Daoy (cell line): ENCODE data around the gene CMTM5. TPM values are rescaled to one million over a fixed set of nuclear protein-coding genes. Genes with fewer than 3 reads are reported as not detected.
"Not testable (repeated sequence)": the region's sequence is repeated elsewhere in the genome, so short reads cannot be mapped to it uniquely, and the experiment has no call there.

Experiments used
- DNase-seq: peaks from one replicate; pipeline ENCODE4 v3.0.0-alpha.2; 2015; ENCODE audit warnings: low read depth
- total RNA-seq: library from RNA; depleted of rRNA; stranded (reverse); fragments of >200 nt; shearing (Covaris generic); gene quantifications from 2 replicates; pipeline ENCODE4 v1.2.3, GENCODE V29; 2014

The CMTM5 gene
- total RNA-seq, 1 experiment from 2014 or later, result not detected

DNA sequence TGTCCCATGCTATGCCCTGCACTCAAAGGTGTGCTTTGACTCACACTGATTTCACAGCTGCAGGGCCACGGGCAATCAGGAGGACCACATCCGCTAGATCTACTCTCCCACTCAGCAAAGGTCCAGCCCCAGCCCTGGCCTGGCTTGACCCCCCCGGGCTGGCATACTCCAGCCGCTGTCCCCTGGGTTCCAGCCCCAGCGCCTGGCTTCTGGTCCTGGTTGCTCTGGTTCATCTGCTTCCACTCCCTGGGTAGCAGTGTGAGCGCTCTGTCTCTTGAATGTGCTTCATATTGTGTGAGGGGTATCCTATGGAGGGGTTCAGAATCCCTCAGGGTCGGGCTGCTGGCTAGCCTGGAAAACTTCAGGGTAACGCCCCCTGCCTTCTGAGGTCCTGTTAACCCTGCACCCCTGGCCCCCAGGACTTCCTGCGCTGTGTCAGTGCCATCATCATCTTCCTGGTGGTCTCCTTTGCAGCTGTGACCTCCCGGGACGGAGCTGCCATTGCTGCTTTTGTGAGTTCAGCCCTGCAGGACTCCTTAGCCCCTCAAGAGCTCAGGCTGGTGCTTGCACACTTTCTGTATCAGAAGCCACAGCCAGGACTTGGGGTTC, 1.9 kb downstream of the CMTM5 start:
- DNase-seq, result no peak

DNA sequence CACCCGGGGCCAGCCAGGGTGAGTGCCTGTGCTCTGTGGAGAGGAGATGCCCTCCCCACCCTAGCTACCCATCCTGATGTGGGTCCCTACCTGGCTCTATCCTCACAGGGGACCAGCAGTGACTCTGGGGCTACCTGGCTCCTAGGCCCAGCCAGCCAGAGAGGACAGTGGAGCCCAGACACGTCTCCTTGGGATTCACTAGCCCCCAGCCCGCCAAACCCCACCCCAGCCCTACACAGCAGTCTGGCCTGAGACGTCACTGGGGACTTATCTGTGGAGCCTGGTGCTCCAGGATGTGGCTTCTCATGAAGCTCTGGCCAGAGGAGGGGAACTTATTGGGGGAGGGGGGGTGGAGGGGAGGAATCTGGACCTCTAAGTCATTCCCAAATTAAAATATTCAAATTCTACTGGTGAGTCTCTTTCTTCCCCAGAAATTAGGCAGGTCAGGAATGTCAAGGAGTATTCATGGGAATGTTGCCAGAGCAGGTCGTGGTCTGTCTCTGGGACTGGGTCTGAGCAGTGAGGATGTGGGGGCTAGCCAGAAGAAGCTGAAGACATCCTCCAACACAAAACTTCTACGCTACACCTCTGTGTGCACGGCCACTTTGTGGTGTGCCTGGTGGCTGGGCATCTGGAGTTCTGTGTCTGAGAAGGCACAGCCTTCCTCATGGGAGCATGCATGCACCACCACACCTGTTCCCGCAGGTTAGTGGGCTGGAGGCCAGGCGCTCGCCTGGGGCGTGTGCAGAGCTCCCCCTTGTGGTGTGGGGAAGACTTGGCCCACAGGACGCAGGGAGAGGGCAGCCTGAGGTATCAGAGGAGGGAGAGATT, 2.7 kb downstream of the CMTM5 start:
- peak; percentile 61 for DNase-seq

DNA sequence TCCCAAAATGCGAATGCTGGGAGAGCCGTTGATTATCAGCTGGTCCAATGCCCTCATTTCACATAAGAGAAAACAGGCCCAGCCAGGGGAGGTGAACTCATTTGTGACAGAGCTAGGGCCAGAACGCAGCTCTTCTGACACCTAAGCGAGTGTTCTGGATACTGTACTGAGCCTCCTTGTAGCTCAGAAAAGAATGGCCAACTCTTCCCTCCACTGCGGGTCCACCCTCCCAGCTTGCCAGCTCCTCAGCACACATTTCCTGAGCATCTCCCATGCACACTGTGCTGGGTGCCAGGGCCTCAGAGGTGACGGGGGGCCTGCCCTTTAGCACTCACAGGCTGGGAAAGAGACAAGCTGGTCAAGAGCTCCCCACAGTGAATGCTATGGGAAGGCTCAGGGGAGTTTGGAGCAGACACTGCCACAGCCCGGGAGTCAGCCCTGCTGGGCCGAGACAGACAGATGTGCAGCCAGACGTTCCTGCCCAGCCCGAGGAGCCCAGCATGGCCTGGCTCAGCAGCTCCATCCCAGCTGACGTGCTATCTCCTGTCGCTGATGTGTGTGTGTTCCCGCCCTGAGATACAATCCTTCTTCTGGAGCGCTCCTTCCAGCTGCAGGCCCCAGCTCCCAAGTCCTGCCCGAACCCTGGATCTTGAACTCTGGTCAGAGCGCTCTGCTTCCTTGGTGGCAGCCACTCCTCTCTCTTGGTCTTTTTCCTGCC, 3.5 kb downstream of the CMTM5 start:
- DNase-seq, result no peak

- no peak for DNase-seq
Measured at GRCh38 chr14:23380976-23381375, 4.1 kb downstream of the CMTM5 start.

- no peak for DNase-seq
Measured at GRCh38 chr14:23381871-23382270, 5.0 kb downstream of the CMTM5 start.

DNA sequence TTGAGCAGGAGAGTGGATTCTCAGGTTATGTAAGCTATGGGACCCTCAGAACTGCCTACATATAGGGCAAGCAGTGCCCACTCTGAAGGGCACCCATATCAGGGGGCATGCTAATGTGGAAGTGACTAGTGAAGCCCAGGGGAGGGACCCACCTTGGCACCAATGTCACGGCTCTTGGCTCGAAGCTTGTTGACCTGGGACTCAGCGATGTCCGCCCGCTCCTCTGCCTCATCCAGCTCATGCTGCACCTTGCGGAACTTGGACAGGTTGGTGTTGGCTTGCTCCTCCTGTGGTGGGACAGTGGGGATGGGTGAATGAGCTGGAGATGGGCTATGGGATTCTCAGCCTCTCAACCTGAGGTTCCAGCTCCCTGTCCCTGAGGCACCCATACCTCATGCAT, 5.4 kb downstream of the CMTM5 start:
- no peak for DNase-seq

DNA sequence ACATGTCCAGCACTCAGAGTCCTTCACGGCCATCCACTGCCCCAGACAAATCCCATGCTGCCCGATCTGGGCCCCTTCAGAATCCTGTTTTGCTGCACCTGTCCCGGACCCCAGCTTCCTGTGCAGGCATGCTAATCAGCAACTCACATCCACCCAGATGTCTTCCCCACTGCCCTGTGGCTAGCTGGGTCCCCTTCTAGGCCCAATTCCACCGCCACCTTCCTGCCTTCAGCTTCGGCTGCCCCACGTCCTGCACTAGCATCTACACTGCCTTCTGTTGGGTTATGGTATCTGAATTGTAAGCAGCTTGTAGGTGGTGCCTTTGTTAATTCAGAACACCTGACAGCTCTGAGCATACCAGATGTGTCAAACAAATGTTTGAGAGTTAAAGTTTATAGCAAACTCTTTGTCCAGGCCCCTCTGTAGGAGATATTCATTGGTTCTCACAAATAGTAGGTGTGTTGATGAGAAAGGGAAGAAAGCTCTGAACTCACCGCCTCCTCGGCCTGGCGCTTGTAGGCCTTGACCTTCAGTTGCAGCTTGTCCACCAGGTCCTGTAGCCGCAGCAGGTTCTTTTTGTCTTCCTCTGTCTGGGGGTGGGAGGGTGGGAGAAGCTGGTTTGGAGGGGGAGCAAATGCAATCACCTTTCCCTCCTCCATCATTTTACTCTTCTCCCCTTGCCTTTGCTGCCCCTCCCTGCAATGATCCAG, 6.0 kb downstream of the CMTM5 start:
- DNase-seq, result no peak

DNA sequence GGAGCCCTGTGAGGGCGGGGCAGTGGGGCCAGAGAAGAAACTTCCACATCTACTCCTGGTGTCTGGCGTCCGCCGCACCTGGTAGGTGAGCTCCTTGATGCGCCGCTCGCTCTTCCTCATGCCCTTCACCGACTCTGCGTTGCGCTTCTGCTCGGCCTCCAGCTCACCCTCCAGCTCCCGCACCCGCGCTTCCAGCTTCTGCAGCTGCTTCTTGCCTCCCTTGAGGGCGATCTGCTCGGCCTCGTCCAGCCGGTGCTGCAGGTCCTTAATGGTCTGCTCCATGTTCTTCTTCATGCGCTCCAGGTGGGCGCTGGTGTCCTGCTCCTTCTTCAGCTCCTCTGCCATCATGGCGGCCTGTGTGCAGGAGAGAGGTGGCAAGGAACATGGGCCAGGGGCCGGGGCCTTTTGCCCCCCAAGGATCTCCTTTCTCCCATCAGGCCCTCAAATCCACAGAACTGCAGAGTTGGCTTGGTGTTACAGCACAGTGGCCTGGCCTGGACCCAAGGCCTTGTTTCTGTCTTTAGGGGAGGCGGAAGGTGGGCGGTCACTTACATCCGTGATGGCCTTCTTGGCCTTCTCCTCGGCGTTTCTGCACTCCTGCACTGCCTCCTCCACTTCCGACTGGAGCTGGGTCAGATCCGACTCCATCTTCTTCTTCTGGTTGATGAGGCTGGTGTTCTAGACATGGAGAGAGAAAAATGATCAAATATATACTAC, 7.7 kb downstream of the CMTM5 start:
- no peak for DNase-seq

DNA sequence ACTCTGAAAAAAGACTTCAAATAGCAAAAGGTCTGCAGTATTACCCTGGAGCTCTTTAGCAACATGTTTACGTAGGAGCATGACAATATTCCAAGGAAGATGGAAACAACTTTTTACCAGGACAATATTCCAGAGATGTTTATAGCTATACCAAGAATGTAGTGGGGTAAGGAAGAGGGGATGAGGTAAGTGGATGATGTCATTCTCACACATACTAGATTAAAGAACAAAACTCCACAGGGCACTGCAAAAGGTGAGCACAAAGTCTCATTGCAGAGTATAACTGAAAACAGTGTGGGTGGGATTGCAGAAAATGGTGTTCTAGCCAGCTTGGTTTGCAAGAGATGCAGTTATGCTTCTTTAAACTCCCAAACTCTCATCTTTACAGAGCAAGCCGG, 8.4 kb downstream of the CMTM5 start:
- DNase-seq, result no peak

GRCh38 chr14:23385642-23386265, 8.9 kb downstream of the CMTM5 start:
- DNase-seq, result no peak

- not testable (repeated sequence) for DNase-seq
Measured at GRCh38 chr14:23386266-23386657, 9.4 kb downstream of the CMTM5 start.

GRCh38 chr14:23386999-23387398, 10.2 kb downstream of the CMTM5 start:
- no peak for DNase-seq

DNA sequence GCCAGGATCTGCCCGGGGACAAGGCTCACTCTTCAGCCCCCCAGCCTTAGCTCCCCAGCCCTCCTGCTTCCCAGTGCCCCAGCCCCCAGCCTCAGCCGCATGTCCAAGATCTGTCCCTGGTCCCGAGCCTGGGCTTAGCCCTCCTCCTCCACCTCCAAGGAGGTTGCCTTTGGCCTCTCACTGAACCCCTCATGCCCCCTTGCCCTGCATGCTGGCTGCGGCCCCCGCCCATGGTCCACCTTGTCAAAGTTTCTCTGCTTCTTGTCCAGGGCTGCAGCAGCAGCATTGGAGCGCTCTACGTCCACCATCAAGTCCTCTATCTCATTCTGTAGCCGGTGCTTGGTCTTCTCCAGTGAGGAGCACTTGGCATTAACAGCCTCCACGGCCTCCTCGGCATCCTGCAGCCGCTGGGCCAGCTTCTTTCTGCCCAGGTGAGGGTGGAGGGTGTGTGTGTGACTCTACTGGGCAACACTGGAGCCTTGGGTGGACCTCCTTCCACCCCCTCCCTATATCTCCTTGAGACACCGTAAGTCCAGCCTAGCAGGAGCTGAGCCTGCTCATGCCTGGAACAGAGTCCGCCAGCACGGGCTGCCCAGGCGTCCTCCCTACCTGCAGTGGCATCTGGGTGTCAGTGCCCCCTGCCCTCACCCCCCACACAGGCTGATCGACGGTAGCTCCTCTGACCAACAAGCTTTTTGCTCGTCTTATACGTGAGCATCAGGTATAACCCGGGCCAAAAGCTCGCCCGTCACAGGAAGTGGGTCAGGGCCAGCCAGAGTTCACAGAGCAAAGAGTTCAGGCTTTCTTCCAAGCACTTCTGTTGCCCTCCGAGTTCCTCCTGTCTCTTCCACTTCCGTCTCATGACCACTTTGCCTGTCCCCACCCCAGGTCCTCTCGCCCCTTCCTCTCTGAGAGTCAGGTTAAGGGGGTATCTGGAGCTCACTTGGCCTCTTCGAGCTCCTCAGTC, 11.4 kb downstream of the CMTM5 start:
- DNase-seq, result no peak

DNA sequence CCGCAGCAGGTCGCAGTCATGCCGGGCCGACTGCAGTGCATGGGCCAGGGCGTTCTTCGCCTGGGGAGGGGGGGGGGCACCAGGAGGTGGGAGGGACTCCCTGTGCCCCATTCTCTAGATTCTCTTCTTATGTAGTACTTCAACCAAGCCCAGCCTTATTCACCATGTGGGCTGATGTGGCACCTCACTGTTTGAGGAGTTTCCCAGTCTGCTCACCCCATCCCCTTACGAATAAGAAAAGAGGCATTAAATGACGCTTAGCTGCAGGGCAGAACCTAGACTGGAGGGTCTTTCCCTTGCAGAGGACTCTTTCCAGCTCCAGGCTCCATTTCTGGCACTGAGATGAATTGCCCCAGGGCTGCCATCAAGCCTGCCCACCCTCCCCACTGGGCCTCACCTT, 12.2 kb downstream of the CMTM5 start:
- DNase-seq, result no peak

- DNase-seq, result no peak
Measured at GRCh38 chr14:23389396-23389795, 12.6 kb downstream of the CMTM5 start.

DNA sequence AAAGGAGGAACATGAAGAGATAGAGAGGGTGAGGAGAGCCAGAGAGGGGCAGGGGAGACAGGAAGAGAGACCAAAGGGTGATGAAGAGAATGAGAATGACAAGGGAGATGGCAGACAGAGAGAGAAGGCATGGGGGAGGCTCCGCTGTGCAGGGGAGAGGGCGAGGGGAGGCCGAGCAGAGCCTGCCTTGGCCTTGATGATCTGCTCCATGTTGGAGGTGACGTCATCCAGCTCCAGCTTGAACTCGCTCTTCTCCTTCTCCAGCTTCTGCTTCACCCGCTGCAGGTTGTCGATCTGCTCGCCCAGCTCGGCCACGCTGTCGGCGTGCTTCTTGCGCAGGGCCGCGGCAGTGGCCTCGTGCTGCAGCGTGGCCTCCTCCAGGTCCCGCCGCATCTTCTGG, 13.0 kb downstream of the CMTM5 start:
- not testable (repeated sequence) for DNase-seq

DNA sequence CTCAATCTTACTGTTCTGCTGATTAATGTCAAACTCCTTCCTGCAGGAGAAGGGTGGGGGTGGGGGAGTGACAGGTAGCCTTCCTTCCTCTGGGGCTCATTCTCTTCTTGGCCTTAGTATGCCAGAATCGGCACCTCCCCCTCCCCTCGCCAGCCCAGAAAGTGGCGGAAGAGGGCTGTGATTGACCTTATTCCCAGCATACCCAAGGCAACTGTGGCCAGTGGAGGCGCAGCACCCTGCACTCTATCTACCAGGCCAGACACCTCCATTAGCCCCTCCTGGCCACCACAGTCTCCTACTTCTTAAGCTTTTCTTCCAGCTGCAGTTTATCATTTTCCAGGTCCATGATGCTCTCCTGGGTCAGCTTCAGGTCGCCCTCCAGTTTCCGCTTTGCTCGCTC, 15.8 kb downstream of the CMTM5 start:
- no peak for DNase-seq

GRCh38 chr14:23396126-23396525, 19.3 kb downstream of the CMTM5 start:
- no peak for DNase-seq

- no peak for DNase-seq
Measured at GRCh38 chr14:23396781-23397407, 20.0 kb downstream of the CMTM5 start.
